Progenitor cell of endocrine pancreas (in vitro differentiated cells): ENCODE data around the gene CD99L2. TPM values are rescaled to one million over a fixed set of nuclear protein-coding genes. Genes with fewer than 3 reads are reported as not detected.

Experiments used
- DNase-seq: peaks from one replicate; pipeline ENCODE4 v3.0.0; 2021; ENCODE audit warnings: low spot score; ENCODE audit not compliant: unreplicated experiment
- H3K27ac Mint-ChIP-seq: 2 replicates; pipeline ENCODE4 v1.8.0; 2021; ENCODE audit warnings: mild to moderate bottlenecking, moderate library complexity, mixed read lengths
- H3K27me3 Mint-ChIP-seq: 2 replicates; pipeline ENCODE4 v1.8.0; 2021; ENCODE audit warnings: mixed read lengths
- H3K36me3 Mint-ChIP-seq: 2 replicates; pipeline ENCODE4 v1.8.0; 2022; ENCODE audit warnings: mixed read lengths; ENCODE audit not compliant: insufficient read depth
- H3K4me1 Mint-ChIP-seq: 2 replicates; pipeline ENCODE4 v1.8.0; 2021; ENCODE audit warnings: low read depth, mixed read lengths
- H3K4me3 Mint-ChIP-seq: 2 replicates; pipeline ENCODE4 v1.8.0; 2021; ENCODE audit warnings: low read depth, mild to moderate bottlenecking, moderate library complexity, mixed read lengths
- H3K9me3 Mint-ChIP-seq: 2 replicates; pipeline ENCODE4 v1.8.0; 2021; ENCODE audit warnings: low read depth, mixed read lengths
- total RNA-seq: library from RNA; stranded (reverse); gene quantifications from 2 replicates; pipeline ENCODE4 v1.2.1, GENCODE V29; 2021
- TF ChIP-seq, protein P1 (sequence below): fragments of 200-600 bp; sonication (generic); IDR thresholded peaks from one replicate; pipeline ENCODE4 v1.5.0; 2021; ENCODE audit warnings: antibody characterized with exemption, mild to moderate bottlenecking; ENCODE audit not compliant: unreplicated experiment

CD99L2 gene
- total RNA-seq, 1 donor from 2014 or later, result 19.2 TPM

DNA sequence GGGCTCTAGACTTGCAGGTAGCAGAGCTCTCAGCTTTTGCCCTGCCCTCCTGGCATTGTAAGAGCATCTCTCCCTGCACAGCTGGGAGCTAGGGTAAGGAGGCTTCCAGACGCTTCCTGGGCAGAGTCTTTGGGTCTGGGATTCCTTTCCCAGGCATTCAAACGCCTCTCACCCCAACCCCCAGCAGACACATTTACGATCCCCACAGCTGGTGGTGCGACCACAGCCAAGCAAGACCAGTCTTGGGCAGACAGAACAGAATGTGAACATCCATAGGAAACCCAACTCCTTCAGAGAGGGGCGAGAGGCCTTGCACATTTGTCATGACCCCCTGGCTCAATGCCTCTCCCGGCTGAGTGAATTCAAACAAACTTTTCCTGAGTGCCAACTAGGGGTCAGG is 38.1 kb upstream of the CD99L2 start:
- no peaks in the 10 kb centered on the region for H3K36me3 Mint-ChIP-seq
- no peak overlapping the region for H3K4me3 Mint-ChIP-seq
- H3K27me3 Mint-ChIP-seq, result peaks cover 14% of the 10 kb centered on the region
- peaks cover 1% of the 10 kb centered on the region for H3K4me1 Mint-ChIP-seq
- no peak for DNase-seq
- no peak overlapping the region for H3K27ac Mint-ChIP-seq
- peaks cover 6% of the 10 kb centered on the region for H3K9me3 Mint-ChIP-seq
- TF ChIP-seq, protein P1, sequence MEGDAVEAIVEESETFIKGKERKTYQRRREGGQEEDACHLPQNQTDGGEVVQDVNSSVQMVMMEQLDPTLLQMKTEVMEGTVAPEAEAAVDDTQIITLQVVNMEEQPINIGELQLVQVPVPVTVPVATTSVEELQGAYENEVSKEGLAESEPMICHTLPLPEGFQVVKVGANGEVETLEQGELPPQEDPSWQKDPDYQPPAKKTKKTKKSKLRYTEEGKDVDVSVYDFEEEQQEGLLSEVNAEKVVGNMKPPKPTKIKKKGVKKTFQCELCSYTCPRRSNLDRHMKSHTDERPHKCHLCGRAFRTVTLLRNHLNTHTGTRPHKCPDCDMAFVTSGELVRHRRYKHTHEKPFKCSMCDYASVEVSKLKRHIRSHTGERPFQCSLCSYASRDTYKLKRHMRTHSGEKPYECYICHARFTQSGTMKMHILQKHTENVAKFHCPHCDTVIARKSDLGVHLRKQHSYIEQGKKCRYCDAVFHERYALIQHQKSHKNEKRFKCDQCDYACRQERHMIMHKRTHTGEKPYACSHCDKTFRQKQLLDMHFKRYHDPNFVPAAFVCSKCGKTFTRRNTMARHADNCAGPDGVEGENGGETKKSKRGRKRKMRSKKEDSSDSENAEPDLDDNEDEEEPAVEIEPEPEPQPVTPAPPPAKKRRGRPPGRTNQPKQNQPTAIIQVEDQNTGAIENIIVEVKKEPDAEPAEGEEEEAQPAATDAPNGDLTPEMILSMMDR, result no peak

DNA sequence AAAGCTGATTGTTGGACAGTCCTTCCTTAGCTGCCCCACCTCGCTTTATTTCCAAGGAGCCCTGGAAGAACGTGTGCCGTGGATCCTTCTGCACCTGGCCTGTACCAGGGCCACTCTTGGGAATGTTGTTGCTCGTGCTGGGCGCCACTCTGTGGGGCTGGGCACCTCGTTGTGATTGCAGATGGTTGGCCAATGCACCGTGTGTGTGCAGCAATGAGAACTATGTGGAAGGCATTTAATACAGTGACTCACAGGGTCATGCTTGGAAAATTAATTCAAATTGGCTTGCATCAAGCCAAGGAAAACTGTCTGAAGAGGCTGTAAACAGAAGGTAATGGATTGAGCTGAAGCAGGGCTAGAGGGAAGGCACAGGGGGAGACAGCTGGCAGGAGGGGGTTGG is 37.0 kb upstream of the CD99L2 start:
- DNase-seq, result no peak
- TF ChIP-seq, protein P1, result no peak
- peaks cover 6% of the 10 kb centered on the region for H3K9me3 Mint-ChIP-seq
- no peaks in the 10 kb centered on the region for H3K36me3 Mint-ChIP-seq
- no peak overlapping the region for H3K4me3 Mint-ChIP-seq
- peaks cover 11% of the 10 kb centered on the region for H3K27me3 Mint-ChIP-seq
- H3K4me1 Mint-ChIP-seq, result peaks cover 1% of the 10 kb centered on the region
- H3K27ac Mint-ChIP-seq, result no peak overlapping the region

DNA sequence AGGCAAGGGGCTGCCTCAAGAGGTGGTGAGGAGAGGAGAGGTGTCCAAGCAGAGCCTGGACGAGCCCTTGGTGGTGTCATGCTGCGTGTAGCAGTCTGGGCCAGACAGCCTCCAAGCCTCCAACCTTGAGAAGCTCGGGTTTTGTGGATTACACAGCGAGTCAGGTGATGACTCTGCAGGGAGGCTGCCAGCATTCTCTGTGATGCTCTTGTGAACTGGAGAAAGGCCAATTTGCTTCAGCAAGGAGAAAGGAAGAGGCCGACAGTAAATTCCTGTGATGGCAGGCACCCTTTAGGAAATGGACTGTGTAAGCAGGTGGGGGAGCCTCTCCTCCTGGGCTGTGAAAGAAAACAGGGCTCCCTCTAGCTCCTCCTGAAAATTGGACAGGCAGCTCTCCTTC is 36.0 kb upstream of the CD99L2 start:
- Mint-ChIP-seq H3K27me3 (peaks cover 11% of the 10 kb centered on the region), H3K4me3 (no peak overlapping the region), H3K9me3 (peaks cover 6% of the 10 kb centered on the region), H3K36me3 (no peaks in the 10 kb centered on the region), H3K27ac (no peak overlapping the region), H3K4me1 (peaks cover 1% of the 10 kb centered on the region)
- TF ChIP-seq, protein P1, result no peak
- no peak for DNase-seq

DNA sequence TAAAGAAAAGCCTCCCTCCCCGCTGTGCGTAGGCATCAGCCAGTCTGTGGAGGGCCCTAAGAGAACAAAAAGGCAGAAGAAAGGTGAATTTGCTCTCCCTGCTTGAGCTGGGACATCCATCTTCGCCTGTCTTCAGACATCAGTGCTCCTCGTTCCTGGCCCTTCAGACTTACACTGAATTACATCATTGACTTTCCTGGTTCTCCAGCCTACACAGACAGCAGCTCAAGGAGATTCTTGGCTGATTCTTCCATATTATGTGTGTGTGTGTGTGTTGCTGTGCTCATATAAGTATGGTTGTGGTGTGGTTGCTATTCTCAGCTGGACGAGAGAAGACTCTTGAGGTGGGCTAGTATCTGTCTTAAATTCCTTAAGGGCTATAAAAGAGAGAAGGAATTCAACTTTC is 35.5 kb upstream of the CD99L2 start:
- peaks cover 1% of the 10 kb centered on the region for H3K4me1 Mint-ChIP-seq
- H3K4me3 Mint-ChIP-seq, result no peak overlapping the region
- no peak for DNase-seq
- H3K9me3 Mint-ChIP-seq, result peaks cover 6% of the 10 kb centered on the region
- H3K27ac Mint-ChIP-seq, result no peak overlapping the region
- H3K36me3 Mint-ChIP-seq, result no peaks in the 10 kb centered on the region
- TF ChIP-seq, protein P1, result no peak
- H3K27me3 Mint-ChIP-seq, result peaks cover 11% of the 10 kb centered on the region

DNA sequence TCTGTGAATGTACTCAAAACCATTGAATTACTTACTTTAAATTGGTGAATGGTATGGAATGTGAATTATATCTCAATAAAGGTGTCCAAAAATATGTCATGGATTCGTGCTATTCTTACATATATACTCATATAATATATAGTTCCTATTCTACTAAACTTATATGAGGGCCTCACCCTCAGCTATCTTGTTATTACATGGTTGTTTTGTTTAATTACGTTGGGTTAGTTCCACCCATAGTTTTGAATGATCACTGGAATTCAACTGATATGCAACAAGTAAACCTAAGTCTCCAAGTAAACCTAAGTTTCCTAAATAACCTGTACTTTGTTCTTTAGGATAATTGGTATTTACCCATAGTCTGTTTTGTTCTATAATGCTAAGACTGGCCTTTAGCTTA is 30.6 kb upstream of the CD99L2 start:
- H3K27ac Mint-ChIP-seq, result no peak overlapping the region
- TF ChIP-seq, protein P1, result no peak
- peaks cover 2% of the 10 kb centered on the region for H3K27me3 Mint-ChIP-seq
- H3K9me3 Mint-ChIP-seq, result peaks cover under 1% of the 10 kb centered on the region
- H3K36me3 Mint-ChIP-seq, result no peaks in the 10 kb centered on the region
- no peak overlapping the region for H3K4me3 Mint-ChIP-seq
- DNase-seq, result no peak
- H3K4me1 Mint-ChIP-seq, result peaks cover under 1% of the 10 kb centered on the region
